Iris pigment epithelial cell (primary cell): Measurements from ENCODE around the gene DYNLT4.

Experiments
- DNase-seq: peaks from one replicate; pipeline ENCODE4 v3.0.0-alpha.2; 2011; ENCODE audit warnings: low read depth

The DYNLT4 gene

DNA sequence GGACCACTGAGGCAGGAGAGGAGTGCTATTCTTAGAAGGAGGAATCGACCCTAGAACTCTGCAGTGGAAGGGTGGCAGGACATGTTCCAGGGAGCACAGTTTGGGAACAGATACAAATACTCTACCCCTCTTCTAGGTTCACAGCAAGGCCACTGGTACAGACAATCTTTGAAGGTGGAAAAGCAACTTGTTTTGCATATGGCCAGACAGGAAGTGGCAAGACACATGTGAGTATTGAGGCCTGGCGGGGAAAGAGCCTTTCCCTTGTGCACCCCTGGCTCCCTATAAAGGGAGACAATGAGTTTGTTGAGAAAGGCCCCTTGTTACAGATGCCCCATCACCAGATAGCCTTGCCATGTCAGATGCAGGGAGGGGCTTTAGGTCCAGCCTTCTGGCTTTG, 49.7 kb downstream of the DYNLT4 start:
- no peak for DNase-seq
